Activated naive CD4-positive, alpha-beta T cell treated with anti-CD3 and anti-CD28 coated beads for 36 hours (primary cell): ENCODE data around the gene IGF1R. TPM values are rescaled to one million over a fixed set of nuclear protein-coding genes. Genes with fewer than 3 reads are reported as not detected.

ENCODE experiments used
- CTCF ChIA-PET: fragments of 350-600 bp; sonication (Branson Sonifier 250); formaldehyde crosslinking; loops from one replicate; lab custom pipeline; 2021; ENCODE audit warnings: antibody characterized with exemption; lab: Charles Lee
- DNase-seq: peaks from one replicate; pipeline ENCODE4 v3.0.0-alpha.2; 2020
- H3K27ac Mint-ChIP-seq: one replicate; pipeline ENCODE4 v1.8.0; 2021; ENCODE audit warnings: mild to moderate bottlenecking, mixed read lengths
- H3K27me3 Mint-ChIP-seq: one replicate; pipeline ENCODE4 v1.8.0; 2021; ENCODE audit warnings: low read depth, mixed read lengths
- H3K36me3 Mint-ChIP-seq: one replicate; pipeline ENCODE4 v1.8.0; 2021; ENCODE audit warnings: low read depth, mixed read lengths
- H3K4me1 Mint-ChIP-seq: one replicate; pipeline ENCODE4 v1.8.0; 2021; ENCODE audit warnings: low read depth, mixed read lengths
- H3K4me3 Mint-ChIP-seq: one replicate; pipeline ENCODE4 v1.8.0; 2021; ENCODE audit warnings: mild to moderate bottlenecking, moderate library complexity, mixed read lengths
- H3K9me3 Mint-ChIP-seq: one replicate; pipeline ENCODE4 v1.8.0; 2021; ENCODE audit warnings: mixed read lengths
- intact Hi-C: fragments of 100-400 bp; cut with micrococcal nuclease; formaldehyde crosslinking; loops from one replicate; pipeline ENCODE4 v1.15.1; 2023
- total RNA-seq, 2 experiments: library from RNA; stranded (reverse); gene quantifications; one replicate each; pipeline ENCODE4 v1.2.3, GENCODE V29; 2021

Gene IGF1R
- total RNA-seq, 2 experiments from 2014 or later = 25.6 to 26.6 TPM

GRCh38 chr15:98978153-98978552 lies 329.8 kb downstream of the IGF1R start:
- intact Hi-C loops = no loop called here
- Mint-ChIP-seq H3K4me1 (no peaks in the 10 kb centered on the region), H3K27me3 (no peaks in the 10 kb centered on the region), H3K36me3 (no peaks in the 10 kb centered on the region), H3K9me3 (peaks cover 7% of the 10 kb centered on the region), H3K27ac (no peak overlapping the region), H3K4me3 (no peak overlapping the region)
- no peak for DNase-seq
- CTCF ChIA-PET = no interaction called here

GRCh38 chr15:98980899-98981228 lies 332.5 kb downstream of the IGF1R start:
- intact Hi-C loops = no loop called here
- Mint-ChIP-seq H3K27ac (no peak overlapping the region), H3K9me3 (peaks cover 7% of the 10 kb centered on the region), H3K4me1 (no peaks in the 10 kb centered on the region), H3K27me3 (peaks cover 3% of the 10 kb centered on the region), H3K36me3 (no peaks in the 10 kb centered on the region), H3K4me3 (no peak overlapping the region)
- DNase-seq = no peak
- CTCF ChIA-PET = no interaction called here

- H3K36me3 Mint-ChIP-seq = no peaks in the 10 kb centered on the region
- H3K9me3 Mint-ChIP-seq = peaks cover 16% of the 10 kb centered on the region
- peaks cover 5% of the 10 kb centered on the region for H3K27me3 Mint-ChIP-seq
- H3K4me3 Mint-ChIP-seq = no peak overlapping the region
- H3K4me1 Mint-ChIP-seq = no peaks in the 10 kb centered on the region
- H3K27ac Mint-ChIP-seq = no peak overlapping the region
- intact Hi-C loops = no loop called here
- CTCF ChIA-PET = no interaction called here
- no peak for DNase-seq
These were observed 333.7 kb downstream of the IGF1R start for GRCh38 chr15:98981851-98982722.

GRCh38 chr15:98983334-98983733 lies 335.0 kb downstream of the IGF1R start:
- H3K36me3 Mint-ChIP-seq = no peaks in the 10 kb centered on the region
- no peak overlapping the region for H3K27ac Mint-ChIP-seq
- H3K4me1 Mint-ChIP-seq = no peaks in the 10 kb centered on the region
- DNase-seq = no peak
- intact Hi-C loops = no loop called here
- peaks cover 13% of the 10 kb centered on the region for H3K9me3 Mint-ChIP-seq
- H3K4me3 Mint-ChIP-seq = no peak overlapping the region
- CTCF ChIA-PET = no interaction called here
- peaks cover 5% of the 10 kb centered on the region for H3K27me3 Mint-ChIP-seq

- no peak overlapping the region for H3K27ac Mint-ChIP-seq
- peaks cover 13% of the 10 kb centered on the region for H3K9me3 Mint-ChIP-seq
- no peaks in the 10 kb centered on the region for H3K36me3 Mint-ChIP-seq
- DNase-seq = no peak
- H3K4me1 Mint-ChIP-seq = no peaks in the 10 kb centered on the region
- H3K27me3 Mint-ChIP-seq = peaks cover 10% of the 10 kb centered on the region
- CTCF ChIA-PET = interaction anchor here (1.7 kb wide), 1 partner anchor 71 kb away, joined by 5 read pairs; no protein-coding TSS in a partner anchor
- no peak overlapping the region for H3K4me3 Mint-ChIP-seq
- intact Hi-C loops = no loop called here
These were observed 337.9 kb downstream of the IGF1R start for GRCh38 chr15:98986281-98986680.

- CTCF ChIA-PET = no interaction called here
- Mint-ChIP-seq H3K9me3 (peaks cover 7% of the 10 kb centered on the region), H3K27ac (no peak overlapping the region), H3K27me3 (peaks cover 7% of the 10 kb centered on the region), H3K36me3 (no peaks in the 10 kb centered on the region), H3K4me3 (no peak overlapping the region), H3K4me1 (no peaks in the 10 kb centered on the region)
- no peak for DNase-seq
- intact Hi-C loops = no loop called here
These were observed 346.6 kb downstream of the IGF1R start for GRCh38 chr15:98994892-98995291.

GRCh38 chr15:98996169-98996568 lies 347.8 kb downstream of the IGF1R start:
- DNase-seq = no peak
- Mint-ChIP-seq H3K4me3 (no peak overlapping the region), H3K4me1 (no peaks in the 10 kb centered on the region), H3K27me3 (peaks cover 2% of the 10 kb centered on the region), H3K9me3 (peaks cover 7% of the 10 kb centered on the region), H3K27ac (no peak overlapping the region), H3K36me3 (no peaks in the 10 kb centered on the region)
- CTCF ChIA-PET = interaction anchor here (0.7 kb wide), 1 partner anchor 62 kb away, joined by 4 read pairs; no protein-coding TSS in a partner anchor
- intact Hi-C loops = no loop called here

GRCh38 chr15:98996624-98997023 lies 348.3 kb downstream of the IGF1R start:
- Mint-ChIP-seq H3K27ac (no peak overlapping the region), H3K27me3 (peaks cover 2% of the 10 kb centered on the region), H3K4me1 (no peaks in the 10 kb centered on the region), H3K4me3 (no peak overlapping the region), H3K9me3 (peaks cover 7% of the 10 kb centered on the region), H3K36me3 (no peaks in the 10 kb centered on the region)
- CTCF ChIA-PET = no interaction called here
- intact Hi-C loops = no loop called here
- DNase-seq = no peak

GRCh38 chr15:98997312-98997711 lies 349.0 kb downstream of the IGF1R start:
- Mint-ChIP-seq H3K27me3 (peaks cover 2% of the 10 kb centered on the region), H3K4me1 (no peaks in the 10 kb centered on the region), H3K27ac (no peak overlapping the region), H3K4me3 (no peak overlapping the region), H3K36me3 (no peaks in the 10 kb centered on the region), H3K9me3 (peaks cover 7% of the 10 kb centered on the region)
- DNase-seq = no peak
- intact Hi-C loops = no loop called here
- CTCF ChIA-PET = interaction anchor here (0.6 kb wide), 1 partner anchor 13 kb away, joined by 3 read pairs; no protein-coding TSS in a partner anchor

- H3K36me3 Mint-ChIP-seq = no peaks in the 10 kb centered on the region
- CTCF ChIA-PET = no interaction called here
- H3K9me3 Mint-ChIP-seq = peaks cover 7% of the 10 kb centered on the region
- H3K27me3 Mint-ChIP-seq = peaks cover 2% of the 10 kb centered on the region
- peaks cover 2% of the 10 kb centered on the region for H3K4me1 Mint-ChIP-seq
- intact Hi-C loops = no loop called here
- DNase-seq = no peak
- no peak overlapping the region for H3K27ac Mint-ChIP-seq
- no peak overlapping the region for H3K4me3 Mint-ChIP-seq
These were observed 349.4 kb downstream of the IGF1R start for GRCh38 chr15:98997755-98998154.

- H3K27ac Mint-ChIP-seq = no peak overlapping the region
- peaks cover 1% of the 10 kb centered on the region for H3K27me3 Mint-ChIP-seq
- no peak overlapping the region for H3K4me3 Mint-ChIP-seq
- intact Hi-C loops = no loop called here
- peaks cover 7% of the 10 kb centered on the region for H3K9me3 Mint-ChIP-seq
- DNase-seq = no peak
- peaks cover 5% of the 10 kb centered on the region for H3K4me1 Mint-ChIP-seq
- CTCF ChIA-PET = no interaction called here
- no peaks in the 10 kb centered on the region for H3K36me3 Mint-ChIP-seq
These were observed 349.9 kb downstream of the IGF1R start for GRCh38 chr15:98998279-98998678.

- Mint-ChIP-seq H3K27me3 (no peaks in the 10 kb centered on the region), H3K27ac (no peak overlapping the region), H3K4me3 (no peak overlapping the region), H3K4me1 (peaks cover 7% of the 10 kb centered on the region), H3K9me3 (peaks cover 7% of the 10 kb centered on the region), H3K36me3 (no peaks in the 10 kb centered on the region)
- no peak for DNase-seq
- intact Hi-C loops = no loop called here
- CTCF ChIA-PET = no interaction called here
These were observed 350.9 kb downstream of the IGF1R start for GRCh38 chr15:98999233-98999632.

GRCh38 chr15:99002226-99002625 lies 353.9 kb downstream of the IGF1R start:
- no peak for DNase-seq
- H3K27ac Mint-ChIP-seq = no peak overlapping the region
- H3K36me3 Mint-ChIP-seq = no peaks in the 10 kb centered on the region
- CTCF ChIA-PET = no interaction called here
- H3K4me1 Mint-ChIP-seq = peaks cover 7% of the 10 kb centered on the region
- no peak overlapping the region for H3K4me3 Mint-ChIP-seq
- intact Hi-C loops = no loop called here
- no peaks in the 10 kb centered on the region for H3K9me3 Mint-ChIP-seq
- H3K27me3 Mint-ChIP-seq = no peaks in the 10 kb centered on the region
